SK-N-SH treated with all-trans-retinoic acid at 6 μM for 48 hours (cell line): ENCODE data around the gene NCL.

Source experiments
- ARNTL ChIP-seq: fragments of 450-650 bp; formaldehyde crosslinking; IDR thresholded peaks from 2 replicates; pipeline ENCODE4 v1.5.0; 2020; ENCODE audit warnings: low read depth, mild to moderate bottlenecking, moderate library complexity, borderline replicate concordance
- CREB5 ChIP-seq: fragments of 250-450 bp; sonication (Bioruptor Pico); IDR thresholded peaks from 2 replicates; pipeline ENCODE4 v1.5.1; 2020; ENCODE audit warnings: low read depth, mild to moderate bottlenecking, moderate library complexity
- OSR1 ChIP-seq: fragments of 250-450 bp; sonication (Bioruptor Pico); IDR thresholded peaks from 2 replicates; pipeline ENCODE4 v1.8.0; 2022; ENCODE audit warnings: moderate library complexity, mild to moderate bottlenecking, inconsistent platforms
- PATZ1 ChIP-seq: fragments of 250-450 bp; sonication (Bioruptor Pico); IDR thresholded peaks from 2 replicates; pipeline ENCODE4 v1.8.0; 2020; ENCODE audit warnings: mild to moderate bottlenecking, moderate library complexity, borderline replicate concordance
- POU6F1 ChIP-seq: fragments of 250-450 bp; sonication (Bioruptor Pico); IDR thresholded peaks from 2 replicates; pipeline ENCODE4 v1.8.0; 2021; ENCODE audit warnings: low read depth, mild to moderate bottlenecking, moderate library complexity, borderline replicate concordance
- RARB ChIP-seq: fragments of 250-450 bp; sonication (Bioruptor Pico); IDR thresholded peaks from 2 replicates; pipeline ENCODE4 v1.8.0; 2021; ENCODE audit warnings: mild to moderate bottlenecking, moderate library complexity
- TOX ChIP-seq: fragments of 250-450 bp; sonication (Bioruptor Pico); IDR thresholded peaks from 2 replicates; pipeline ENCODE4 v1.8.0; 2021; ENCODE audit warnings: mild to moderate bottlenecking, moderate library complexity, borderline replicate concordance
- TSHZ2 ChIP-seq: fragments of 250-450 bp; sonication (Bioruptor Pico); IDR thresholded peaks from 2 replicates; pipeline ENCODE4 v1.5.0; 2020; ENCODE audit warnings: mild to moderate bottlenecking, moderate library complexity
- ZC3H10 ChIP-seq: fragments of 250-450 bp; sonication (Bioruptor Pico); IDR thresholded peaks from 2 replicates; pipeline ENCODE4 v1.5.1; 2021; ENCODE audit warnings: mild to moderate bottlenecking, moderate library complexity
- ZFP3 ChIP-seq: fragments of 250-450 bp; sonication (Bioruptor Pico); IDR thresholded peaks from 2 replicates; pipeline ENCODE4 v1.5.0; 2020; ENCODE audit warnings: mild to moderate bottlenecking, moderate library complexity
- ZFP30 ChIP-seq: fragments of 450-650 bp; formaldehyde crosslinking; IDR thresholded peaks from 2 replicates; pipeline ENCODE4 v1.5.0; 2022; ENCODE audit warnings: mild to moderate bottlenecking, moderate library complexity
- ZNF565 ChIP-seq: fragments of 450-650 bp; formaldehyde crosslinking; conservative IDR thresholded peaks from 2 replicates; pipeline ENCODE4 v1.5.0; 2020; ENCODE audit warnings: low read depth, mild to moderate bottlenecking, moderate library complexity
- TF ChIP-seq, protein P1 (sequence below): fragments of 250-450 bp; sonication (Bioruptor Pico); IDR thresholded peaks from 2 replicates; pipeline ENCODE4 v1.5.1; 2021; ENCODE audit warnings: mild to moderate bottlenecking, moderate library complexity

- no peak for TF ChIP-seq ZFP3 (CRISPR knock-in tag)
- TF ChIP-seq TOX (CRISPR knock-in tag): no peak
- TF ChIP-seq POU6F1: no peak
- no peak for TF ChIP-seq RARB (CRISPR knock-in tag)
- TF ChIP-seq TSHZ2 (CRISPR knock-in tag): no peak
- no peak for TF ChIP-seq ZFP30 (CRISPR knock-in tag)
- TF ChIP-seq ZNF565 (CRISPR knock-in tag): no peak
- no peak for TF ChIP-seq OSR1
- no peak for TF ChIP-seq ARNTL (CRISPR knock-in tag)
- no peak for TF ChIP-seq PATZ1 (CRISPR knock-in tag)
- TF ChIP-seq, protein P1, sequence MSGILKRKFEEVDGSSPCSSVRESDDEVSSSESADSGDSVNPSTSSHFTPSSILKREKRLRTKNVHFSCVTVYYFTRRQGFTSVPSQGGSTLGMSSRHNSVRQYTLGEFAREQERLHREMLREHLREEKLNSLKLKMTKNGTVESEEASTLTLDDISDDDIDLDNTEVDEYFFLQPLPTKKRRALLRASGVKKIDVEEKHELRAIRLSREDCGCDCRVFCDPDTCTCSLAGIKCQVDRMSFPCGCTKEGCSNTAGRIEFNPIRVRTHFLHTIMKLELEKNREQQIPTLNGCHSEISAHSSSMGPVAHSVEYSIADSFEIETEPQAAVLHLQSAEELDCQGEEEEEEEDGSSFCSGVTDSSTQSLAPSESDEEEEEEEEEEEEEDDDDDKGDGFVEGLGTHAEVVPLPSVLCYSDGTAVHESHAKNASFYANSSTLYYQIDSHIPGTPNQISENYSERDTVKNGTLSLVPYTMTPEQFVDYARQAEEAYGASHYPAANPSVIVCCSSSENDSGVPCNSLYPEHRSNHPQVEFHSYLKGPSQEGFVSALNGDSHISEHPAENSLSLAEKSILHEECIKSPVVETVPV: no peak
- TF ChIP-seq CREB5 (CRISPR knock-in tag): no peak
- TF ChIP-seq ZC3H10 (CRISPR knock-in tag): no peak
Observed at GRCh38 chr2:231475965-231476364, 11.7 kb upstream of the NCL start.
